ENCODE measurements around the gene SEPTIN11. TPM values are rescaled to one million over a fixed set of nuclear protein-coding genes. Genes with fewer than 3 reads are reported as not detected.

SEPTIN11 gene
- total RNA-seq (199 TPM), polyA plus RNA-seq (38.7 TPM)

DNA sequence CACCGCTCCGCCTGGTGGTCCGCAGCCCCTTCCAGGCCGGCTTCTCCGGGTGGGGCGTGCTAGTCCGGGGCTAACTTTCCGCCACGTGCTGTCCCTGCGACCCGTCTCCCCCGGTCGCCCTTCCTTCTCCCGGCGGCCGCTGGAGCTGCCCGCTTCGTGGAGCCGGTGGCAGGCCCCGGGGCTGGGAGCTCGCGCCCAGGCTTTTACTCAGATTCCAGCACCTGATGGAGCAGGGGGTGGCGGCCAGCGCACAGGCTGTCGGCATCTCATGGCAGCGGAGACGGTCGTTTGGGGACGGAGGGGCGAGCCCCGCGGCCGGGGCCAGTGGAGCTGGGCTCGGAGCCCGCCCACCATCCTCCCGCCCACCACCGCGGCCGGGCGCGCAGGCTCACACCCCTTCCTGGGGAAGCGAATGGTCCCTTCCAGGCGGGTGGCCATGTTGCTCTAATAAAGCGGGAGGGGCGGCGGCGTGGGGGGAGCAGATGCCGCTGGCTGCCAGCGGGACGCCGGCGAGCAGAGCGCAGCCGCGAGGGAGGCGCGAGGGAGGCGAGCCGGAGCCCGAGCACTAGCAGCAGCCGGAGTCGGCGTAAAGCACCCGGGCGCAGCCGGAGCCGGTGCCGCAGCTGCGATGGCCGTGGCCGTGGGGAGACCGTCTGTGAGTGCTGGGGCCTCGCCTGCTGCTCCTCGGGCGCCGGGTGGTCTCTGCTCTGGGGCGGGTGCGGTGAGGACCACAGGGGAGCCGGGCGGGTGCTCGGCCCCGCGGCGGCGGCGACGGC, at the start of gene SEPTIN11:
Gene SEPTIN11, plus strand, starts transcription at position 477 of the 776 bp plus-strand sequence. Its CDS starts 152 bp downstream, at position 629.
- Histone ChIP-seq H3K36me3 (ENCODE audit: insufficient read depth) (no peaks in the 10 kb centered on the region), H3K27ac (ENCODE audit: low read depth) (peak within 1 kb of the TSS; percentile 87), H3K4me3 (ENCODE audit: low read depth, low read length) (peak within 1 kb of the TSS; percentile 87), H3K4me1 (ENCODE audit: insufficient read depth) (no peaks in the 10 kb centered on the region)
- DNase-seq (ENCODE audit: extremely low spot score): peak; percentile 85
- under 1% methylated on average over 87 of the region's 87 CpGs for WGBS

GRCh38 chr4:76902233-76902890, 47.2 kb upstream of the SEPTIN11 start:
- Histone ChIP-seq H3K4me1 (ENCODE audit: insufficient read depth) (no peaks in the 10 kb centered on the region), H3K36me3 (ENCODE audit: insufficient read depth) (no peaks in the 10 kb centered on the region), H3K27ac (ENCODE audit: low read depth) (no peak overlapping the region), H3K4me3 (ENCODE audit: low read depth, low read length) (no peak overlapping the region)
- WGBS: 65% methylated on average over 3 of the region's 3 CpGs
- DNase-seq (ENCODE audit: extremely low spot score): no peak

DNA sequence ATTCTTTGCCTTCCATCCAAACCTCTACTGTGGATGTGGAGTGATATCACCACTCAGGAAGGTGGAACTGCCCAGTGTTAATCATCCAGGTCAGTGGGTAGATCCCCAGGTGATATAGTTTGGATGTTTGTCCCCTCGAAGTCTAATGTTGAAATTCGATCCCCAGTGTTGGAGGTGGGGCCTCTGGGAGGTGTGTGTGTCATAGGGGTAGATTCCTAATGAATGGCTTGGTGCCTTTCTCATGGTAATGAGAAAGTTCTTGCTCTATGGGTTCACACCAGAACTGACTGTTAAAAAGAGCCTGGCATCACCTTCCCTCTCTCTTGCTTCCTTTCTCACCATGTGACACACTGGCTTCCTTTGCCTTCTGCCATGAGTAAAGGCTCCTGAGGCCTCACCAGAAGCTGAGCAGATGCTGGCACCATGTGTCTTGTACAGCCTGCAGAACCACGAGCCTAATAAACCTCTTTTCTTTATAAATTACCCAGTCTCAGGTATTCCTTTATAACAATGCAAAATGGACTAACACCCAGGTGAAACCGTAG, 44.8 kb upstream of the SEPTIN11 start:
- 84% methylated on average over 4 of the region's 4 CpGs for WGBS
- DNase-seq (ENCODE audit: extremely low spot score): no peak
- no peak overlapping the region for H3K4me3 ChIP-seq (ENCODE audit: low read depth, low read length)
- H3K36me3 ChIP-seq (ENCODE audit: insufficient read depth): no peaks in the 10 kb centered on the region
- no peaks in the 10 kb centered on the region for H3K4me1 ChIP-seq (ENCODE audit: insufficient read depth)
- H3K27ac ChIP-seq (ENCODE audit: low read depth): no peak overlapping the region

GRCh38 chr4:76905521-76905920, 44.0 kb upstream of the SEPTIN11 start:
- 26% methylated on average over 1 of the region's 1 CpG for WGBS
- no peak overlapping the region for H3K27ac ChIP-seq (ENCODE audit: low read depth)
- no peaks in the 10 kb centered on the region for H3K4me1 ChIP-seq (ENCODE audit: insufficient read depth)
- DNase-seq (ENCODE audit: extremely low spot score): no peak
- H3K4me3 ChIP-seq (ENCODE audit: low read depth, low read length): no peak overlapping the region
- H3K36me3 ChIP-seq (ENCODE audit: insufficient read depth): no peaks in the 10 kb centered on the region

- Histone ChIP-seq H3K4me3 (ENCODE audit: low read depth, low read length) (no peak overlapping the region), H3K36me3 (ENCODE audit: insufficient read depth) (no peaks in the 10 kb centered on the region), H3K4me1 (ENCODE audit: insufficient read depth) (no peaks in the 10 kb centered on the region), H3K27ac (ENCODE audit: low read depth) (no peak overlapping the region)
- no peak for DNase-seq (ENCODE audit: extremely low spot score)
- WGBS: 95% methylated on average over 1 of the region's 1 CpG
These were observed 39.8 kb upstream of the SEPTIN11 start for GRCh38 chr4:76909711-76910110.

DNA sequence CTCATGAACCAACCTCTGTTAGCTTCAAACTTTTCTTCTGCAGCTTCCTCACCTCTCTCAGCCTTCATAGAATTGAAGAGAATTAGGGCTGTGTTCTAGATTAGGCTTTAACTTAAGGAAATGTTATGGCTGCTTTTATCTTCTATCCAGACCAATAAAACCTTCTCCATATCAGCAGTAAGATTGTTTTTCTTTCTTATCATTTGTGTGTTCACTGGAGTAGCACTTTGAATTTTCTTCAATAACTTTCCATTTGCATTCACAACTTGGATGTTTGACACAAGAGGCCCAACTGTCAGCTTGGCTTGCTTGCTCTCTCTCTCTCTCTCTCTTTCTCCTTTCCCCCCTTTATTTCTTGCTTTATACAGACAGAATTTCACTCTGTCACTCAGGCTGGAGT, 28.8 kb upstream of the SEPTIN11 start:
- Histone ChIP-seq H3K27ac (ENCODE audit: low read depth) (no peak overlapping the region), H3K4me1 (ENCODE audit: insufficient read depth) (no peaks in the 10 kb centered on the region), H3K36me3 (ENCODE audit: insufficient read depth) (no peaks in the 10 kb centered on the region), H3K4me3 (ENCODE audit: low read depth, low read length) (no peak overlapping the region)
- DNase-seq (ENCODE audit: extremely low spot score): no peak

DNA sequence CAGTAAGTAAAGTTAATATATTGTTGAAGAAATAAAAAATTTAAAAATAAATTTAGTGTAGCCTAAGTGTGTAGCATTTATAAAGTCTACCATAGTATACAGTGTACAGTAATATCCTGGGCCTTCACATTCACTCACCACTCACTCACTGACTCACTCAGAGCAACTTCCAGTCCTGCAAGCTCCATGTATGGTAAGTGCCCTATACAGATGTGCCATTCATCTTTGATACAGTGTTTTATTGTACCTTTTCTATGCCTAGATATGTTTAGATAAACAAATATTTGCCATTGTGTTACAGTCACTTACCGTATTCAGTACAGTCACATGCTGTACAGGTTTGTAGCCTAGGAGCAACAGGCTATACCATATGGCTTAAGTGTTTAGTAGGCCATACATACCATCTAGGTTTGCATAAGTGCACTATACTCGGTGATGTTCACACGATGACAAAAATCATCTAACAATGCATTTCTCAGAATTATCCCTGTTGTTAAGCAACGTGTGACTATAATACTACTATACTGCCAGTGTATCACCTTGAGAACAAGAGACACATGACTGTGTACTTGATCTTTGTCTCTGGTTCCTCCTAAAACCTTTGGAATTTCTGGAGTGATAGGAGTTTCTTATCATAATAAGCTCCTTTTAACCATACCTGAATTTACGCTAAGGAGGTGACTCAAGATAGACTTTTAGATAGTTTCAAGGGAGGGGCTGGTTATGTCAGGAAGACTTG, 25.8 kb upstream of the SEPTIN11 start:
- Histone ChIP-seq H3K4me3 (ENCODE audit: low read depth, low read length) (no peak overlapping the region), H3K27ac (ENCODE audit: low read depth) (no peak overlapping the region)
- 96% methylated on average over 5 of the region's 5 CpGs for WGBS

GRCh38 chr4:76926841-76927240, 22.7 kb upstream of the SEPTIN11 start:
- Histone ChIP-seq H3K27ac (ENCODE audit: low read depth) (no peak overlapping the region), H3K36me3 (ENCODE audit: insufficient read depth) (no peaks in the 10 kb centered on the region), H3K4me1 (ENCODE audit: insufficient read depth) (no peaks in the 10 kb centered on the region), H3K4me3 (ENCODE audit: low read depth, low read length) (no peak overlapping the region)
- 92% methylated on average over 6 of the region's 6 CpGs for WGBS
- DNase-seq (ENCODE audit: extremely low spot score): no peak

More for the DNA sequence above, 25.8 kb upstream of the SEPTIN11 start:
- DNase-seq (ENCODE audit: extremely low spot score): no peak
- Histone ChIP-seq H3K4me1 (ENCODE audit: insufficient read depth) (no peaks in the 10 kb centered on the region), H3K36me3 (ENCODE audit: insufficient read depth) (no peaks in the 10 kb centered on the region)

GRCh38 chr4:76930685-76931084, 18.9 kb upstream of the SEPTIN11 start:
- no peak overlapping the region for H3K4me3 ChIP-seq (ENCODE audit: low read depth, low read length)
- H3K27ac ChIP-seq (ENCODE audit: low read depth): no peak overlapping the region
- H3K36me3 ChIP-seq (ENCODE audit: insufficient read depth): no peaks in the 10 kb centered on the region
- no peak for DNase-seq (ENCODE audit: extremely low spot score)
- 71% methylated on average over 2 of the region's 2 CpGs for WGBS
- H3K4me1 ChIP-seq (ENCODE audit: insufficient read depth): no peaks in the 10 kb centered on the region

GRCh38 chr4:76931087-76931486, 18.5 kb upstream of the SEPTIN11 start:
- Histone ChIP-seq H3K36me3 (ENCODE audit: insufficient read depth) (no peaks in the 10 kb centered on the region), H3K4me3 (ENCODE audit: low read depth, low read length) (no peak overlapping the region), H3K27ac (ENCODE audit: low read depth) (no peak overlapping the region), H3K4me1 (ENCODE audit: insufficient read depth) (no peaks in the 10 kb centered on the region)
- DNase-seq (ENCODE audit: extremely low spot score): no peak

- H3K36me3 ChIP-seq (ENCODE audit: insufficient read depth): no peaks in the 10 kb centered on the region
- 85% methylated on average over 7 of the region's 7 CpGs for WGBS
- H3K4me1 ChIP-seq (ENCODE audit: insufficient read depth): no peaks in the 10 kb centered on the region
- DNase-seq (ENCODE audit: extremely low spot score): no peak
- no peak overlapping the region for H3K27ac ChIP-seq (ENCODE audit: low read depth)
- no peak overlapping the region for H3K4me3 ChIP-seq (ENCODE audit: low read depth, low read length)
These were observed 17.8 kb upstream of the SEPTIN11 start for GRCh38 chr4:76931576-76932276.

DNA sequence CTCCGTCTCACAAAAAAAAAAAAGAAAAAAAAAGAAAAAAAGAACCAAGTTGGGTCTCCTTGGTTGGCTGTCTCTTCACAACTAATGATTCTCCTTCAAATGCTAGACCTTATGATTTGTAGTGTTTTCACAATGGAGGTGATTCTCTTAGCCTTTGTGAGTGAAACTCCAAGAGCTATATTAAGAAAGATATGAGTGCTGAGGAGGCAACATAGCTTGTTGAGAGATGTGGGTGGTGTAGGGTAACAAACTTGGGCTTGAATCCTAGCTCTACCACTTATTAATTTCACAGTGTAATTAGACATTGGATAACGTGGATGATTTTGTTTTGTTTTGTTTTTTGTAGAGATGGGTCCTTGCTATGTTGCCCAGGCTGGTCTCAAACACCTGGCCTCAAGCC, 10.4 kb upstream of the SEPTIN11 start:
- H3K36me3 ChIP-seq (ENCODE audit: insufficient read depth): no peaks in the 10 kb centered on the region
- 86% methylated on average over 2 of the region's 2 CpGs for WGBS

GRCh38 chr4:76943129-76943620, 6.4 kb upstream of the SEPTIN11 start:
- no peaks in the 10 kb centered on the region for H3K4me1 ChIP-seq (ENCODE audit: insufficient read depth)
- H3K27ac ChIP-seq (ENCODE audit: low read depth): no peak overlapping the region
- no peak for DNase-seq (ENCODE audit: extremely low spot score)
- no peak overlapping the region for H3K4me3 ChIP-seq (ENCODE audit: low read depth, low read length)
- 72% methylated on average over 6 of the region's 6 CpGs for WGBS
- no peaks in the 10 kb centered on the region for H3K36me3 ChIP-seq (ENCODE audit: insufficient read depth)

More for the DNA sequence above, 10.4 kb upstream of the SEPTIN11 start:
- Histone ChIP-seq H3K4me1 (ENCODE audit: insufficient read depth) (no peaks in the 10 kb centered on the region), H3K27ac (ENCODE audit: low read depth) (no peak overlapping the region), H3K4me3 (ENCODE audit: low read depth, low read length) (no peak overlapping the region)
- DNase-seq (ENCODE audit: extremely low spot score): no peak
